Hepatocyte (in vitro differentiated cells): Measurements from ENCODE around the gene CDA. TPM values are rescaled to one million over a fixed set of nuclear protein-coding genes. Genes with fewer than 3 reads are reported as not detected.

Experiments
- DNase-seq: peaks from one replicate; pipeline ENCODE4 v3.0.0-alpha.2; 2016; ENCODE audit warnings: low spot score
- H2AFZ ChIP-seq: fragments of 200-600 bp; sonication (generic); 2 replicates; pipeline ENCODE4 v1.6.0; 2016; ENCODE audit warnings: antibody characterized with exemption, mild to moderate bottlenecking
- H3K27ac ChIP-seq: fragments of 200-600 bp; sonication (generic); 2 replicates; pipeline ENCODE4 v1.5.1; 2016; ENCODE audit warnings: mild to moderate bottlenecking
- H3K27me3 ChIP-seq: fragments of 200-600 bp; sonication (generic); 2 replicates; pipeline ENCODE4 v1.6.1; 2016
- H3K36me3 ChIP-seq: fragments of 200-600 bp; sonication (generic); replicated peaks from 2 replicates; pipeline ENCODE4 v1.5.1; 2016; ENCODE audit warnings: low read depth; ENCODE audit not compliant: insufficient read depth
- H3K4me1 ChIP-seq: fragments of 200-600 bp; sonication (generic); 2 replicates; pipeline ENCODE4 v1.5.1; 2016; ENCODE audit warnings: mild to moderate bottlenecking, moderate library complexity; ENCODE audit not compliant: insufficient read depth
- H3K4me2 ChIP-seq: fragments of 200-600 bp; sonication (generic); 2 replicates; pipeline ENCODE4 v1.6.0; 2016
- H3K4me3 ChIP-seq: fragments of 200-600 bp; sonication (generic); 2 replicates; pipeline ENCODE4 v1.5.1; 2016; ENCODE audit warnings: mild to moderate bottlenecking
- H3K79me2 ChIP-seq: fragments of 200-600 bp; sonication (generic); 2 replicates; pipeline ENCODE4 v1.6.0; 2017; ENCODE audit warnings: mild to moderate bottlenecking
- H3K9me2 ChIP-seq: fragments of 200-600 bp; sonication (generic); replicated peaks from 2 replicates; pipeline ENCODE4 v1.6.0; 2017; ENCODE audit warnings: mild to moderate bottlenecking; ENCODE audit not compliant: insufficient read depth
- H3K9me3 ChIP-seq: fragments of 200-600 bp; sonication (generic); 2 replicates; pipeline ENCODE4 v1.5.1; 2016; ENCODE audit warnings: low read depth, mild to moderate bottlenecking
- H4K20me1 ChIP-seq: fragments of 200-600 bp; sonication (generic); 2 replicates; pipeline ENCODE4 v1.6.0; 2016; ENCODE audit warnings: mild to moderate bottlenecking; ENCODE audit not compliant: insufficient read depth, poor library complexity, severe bottlenecking
- CTCF ChIP-seq: fragments of 200-600 bp; sonication (generic); IDR thresholded peaks from 2 replicates; pipeline ENCODE4 v1.5.1; 2016; ENCODE audit warnings: antibody characterized with exemption, mild to moderate bottlenecking; ENCODE audit not compliant: poor library complexity
- EZH2 ChIP-seq: fragments of 200-600 bp; sonication (generic); IDR thresholded peaks from 2 replicates; pipeline ENCODE4 v1.6.1; 2016; ENCODE audit warnings: antibody characterized with exemption, mild to moderate bottlenecking, borderline replicate concordance
- EZH2phosphoT487 ChIP-seq: fragments of 200-600 bp; sonication (generic); IDR thresholded peaks from one replicate; pipeline ENCODE4 v1.6.1; 2018; ENCODE audit warnings: antibody characterized with exemption, mild to moderate bottlenecking, low read depth, moderate library complexity; ENCODE audit not compliant: unreplicated experiment, severe bottlenecking
- WGBS: methylation state at CpG from one replicate; pipeline ENCODE4 v1.1.6; 2016; ENCODE audit warnings: low lambda C conversion rate; ENCODE audit errors: missing lambda C conversion rate; 5-methylcytosine and 5-hydroxymethylcytosine counted together
- polyA plus RNA-seq: library from polyadenylated mRNA; unstranded; fragments of >200 nt; fragmentation: Nextera tagmentation; extraction: Ambion mirVana; gene quantifications from 2 replicates; pipeline ENCODE4 v1.2.1, GENCODE V29; 2016
- total RNA-seq: library from RNA; depleted of rRNA; stranded (reverse); fragments of >200 nt; gene quantifications from 2 replicates; pipeline ENCODE4 v1.2.3, GENCODE V29; 2014

CDA gene
- total and polyA plus RNA-seq, 2 experiments from 2014 or later = 2.1 TPM

GRCh38 chr1:20612221-20612746 is 23.4 kb downstream of the CDA start:
- WGBS = 76% methylated on average over 11 of the region's 11 CpGs
- Histone ChIP-seq H3K9me3 (no peaks in the 10 kb centered on the region), H3K4me2 (no peak overlapping the region), H2AFZ (no peak overlapping the region), H3K9me2 (no peaks in the 10 kb centered on the region), H3K27me3 (no peaks in the 10 kb centered on the region), H3K36me3 (no peaks in the 10 kb centered on the region), H4K20me1 (no peaks in the 10 kb centered on the region), H3K4me1 (peaks cover 8% of the 10 kb centered on the region), H3K4me3 (no peak overlapping the region), H3K27ac (no peak overlapping the region), H3K79me2 (no peaks in the 10 kb centered on the region)
- TF ChIP-seq EZH2 = no peak
- peak; percentile 27 for DNase-seq

- 60% methylated on average over 3 of the region's 3 CpGs for WGBS
- Histone ChIP-seq H3K4me3 (no peak overlapping the region), H3K27ac (peak overlapping the region; percentile 82), H3K4me1 (peaks cover 8% of the 10 kb centered on the region), H3K27me3 (no peaks in the 10 kb centered on the region), H3K79me2 (no peaks in the 10 kb centered on the region), H3K9me2 (no peaks in the 10 kb centered on the region), H3K4me2 (no peak overlapping the region), H2AFZ (no peak overlapping the region), H4K20me1 (no peaks in the 10 kb centered on the region), H3K36me3 (no peaks in the 10 kb centered on the region), H3K9me3 (no peaks in the 10 kb centered on the region)
- TF ChIP-seq EZH2phosphoT487 = no peak
- no peak for TF ChIP-seq CTCF
- no peak for TF ChIP-seq EZH2
- DNase-seq = no peak
Measured at GRCh38 chr1:20614131-20614579, 25.3 kb downstream of the CDA start.

- Histone ChIP-seq H3K79me2 (no peaks in the 10 kb centered on the region), H3K4me1 (peaks cover 8% of the 10 kb centered on the region), H3K36me3 (no peaks in the 10 kb centered on the region), H3K27me3 (no peaks in the 10 kb centered on the region), H3K27ac (no peak overlapping the region), H2AFZ (no peak overlapping the region), H3K4me3 (no peak overlapping the region), H3K4me2 (no peak overlapping the region), H3K9me3 (no peaks in the 10 kb centered on the region), H4K20me1 (no peaks in the 10 kb centered on the region), H3K9me2 (no peaks in the 10 kb centered on the region)
- TF ChIP-seq CTCF (no peak), EZH2 (no peak)
- DNase-seq = no peak
- 74% methylated on average over 20 of the region's 20 CpGs for WGBS
Measured at GRCh38 chr1:20615946-20616846, 27.3 kb downstream of the CDA start.

GRCh38 chr1:20616847-20617487 is 28.1 kb downstream of the CDA start:
- H3K9me3 ChIP-seq = no peaks in the 10 kb centered on the region
- H4K20me1 ChIP-seq = no peaks in the 10 kb centered on the region
- H2AFZ ChIP-seq = no peak overlapping the region
- H3K4me3 ChIP-seq = no peak overlapping the region
- DNase-seq = no peak
- no peaks in the 10 kb centered on the region for H3K36me3 ChIP-seq
- TF ChIP-seq EZH2 (no peak), EZH2phosphoT487 (no peak), CTCF (no peak)
- no peaks in the 10 kb centered on the region for H3K9me2 ChIP-seq
- no peak overlapping the region for H3K4me2 ChIP-seq
- no peaks in the 10 kb centered on the region for H3K27me3 ChIP-seq
- H3K4me1 ChIP-seq = peaks cover 8% of the 10 kb centered on the region
- no peak overlapping the region for H3K27ac ChIP-seq
- H3K79me2 ChIP-seq = no peaks in the 10 kb centered on the region
- 90% methylated on average over 3 of the region's 3 CpGs for WGBS
